ENCODE measurements around the gene CST11. TPM values are rescaled to one million over a fixed set of nuclear protein-coding genes. Genes with fewer than 3 reads are reported as not detected.

Gene CST11
- total RNA-seq, 1 donor from 2014 or later: not detected

DNA sequence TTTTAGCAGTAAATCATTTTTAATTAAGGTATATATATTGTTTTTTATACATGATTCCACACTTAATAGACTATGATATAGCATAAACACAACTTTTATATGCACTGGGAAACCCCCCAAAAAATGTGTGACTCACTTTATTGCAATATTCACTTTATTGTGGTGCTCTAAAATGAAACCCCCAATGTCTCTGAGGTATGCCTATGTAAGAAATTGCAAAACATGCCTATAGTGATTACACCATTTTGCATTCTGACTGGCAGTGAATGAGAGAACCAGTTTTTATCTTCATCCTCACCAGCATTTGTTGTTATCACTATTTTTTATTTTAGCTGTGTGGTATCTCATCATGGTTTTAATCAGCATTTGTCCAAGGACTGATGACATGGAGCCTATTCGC lies 8.5 kb upstream of the CST11 start:
- H3K36me3 Mint-ChIP-seq (ENCODE audit: low read depth, unreplicated experiment): no peaks in the 10 kb centered on the region
- H3K4me1 Mint-ChIP-seq (ENCODE audit: unreplicated experiment): no peaks in the 10 kb centered on the region
- H3K27ac Mint-ChIP-seq (ENCODE audit: unreplicated experiment): no peak overlapping the region

DNA sequence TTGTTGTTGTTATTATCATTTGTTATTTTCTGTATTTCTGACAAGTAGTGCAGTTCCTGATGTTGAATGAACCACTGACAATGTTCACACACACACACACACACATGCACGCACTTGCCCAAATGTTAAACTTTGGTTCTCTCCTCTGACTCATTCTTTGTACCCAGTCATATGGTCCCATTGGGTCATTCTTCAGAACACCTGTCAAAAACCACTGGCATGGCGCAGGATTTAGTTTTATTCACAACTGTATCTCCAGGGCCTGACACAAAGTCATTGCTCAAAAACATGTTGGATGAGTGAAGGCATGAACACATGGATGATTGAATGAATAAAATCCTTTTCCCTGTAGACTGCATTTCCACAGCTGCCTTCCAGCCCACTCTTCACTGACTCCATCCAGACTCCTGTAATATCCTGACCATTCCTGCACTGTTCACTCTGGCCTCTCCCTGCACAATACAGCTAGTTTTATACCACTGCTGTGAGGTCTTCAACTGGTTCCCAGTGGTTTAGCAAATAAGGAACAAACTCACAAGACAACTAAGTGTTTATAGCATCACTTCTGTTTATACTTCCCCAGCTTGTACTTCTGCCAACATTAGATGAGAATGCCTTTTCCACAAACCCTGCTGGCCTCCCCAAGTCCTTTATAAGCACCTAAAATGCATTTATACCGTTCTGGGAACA lies 6.9 kb upstream of the CST11 start:
- no peak for DNase-seq (ENCODE audit: low spot score)
- H3K4me1 Mint-ChIP-seq (ENCODE audit: unreplicated experiment): no peaks in the 10 kb centered on the region
- TF ChIP-seq, protein P1, sequence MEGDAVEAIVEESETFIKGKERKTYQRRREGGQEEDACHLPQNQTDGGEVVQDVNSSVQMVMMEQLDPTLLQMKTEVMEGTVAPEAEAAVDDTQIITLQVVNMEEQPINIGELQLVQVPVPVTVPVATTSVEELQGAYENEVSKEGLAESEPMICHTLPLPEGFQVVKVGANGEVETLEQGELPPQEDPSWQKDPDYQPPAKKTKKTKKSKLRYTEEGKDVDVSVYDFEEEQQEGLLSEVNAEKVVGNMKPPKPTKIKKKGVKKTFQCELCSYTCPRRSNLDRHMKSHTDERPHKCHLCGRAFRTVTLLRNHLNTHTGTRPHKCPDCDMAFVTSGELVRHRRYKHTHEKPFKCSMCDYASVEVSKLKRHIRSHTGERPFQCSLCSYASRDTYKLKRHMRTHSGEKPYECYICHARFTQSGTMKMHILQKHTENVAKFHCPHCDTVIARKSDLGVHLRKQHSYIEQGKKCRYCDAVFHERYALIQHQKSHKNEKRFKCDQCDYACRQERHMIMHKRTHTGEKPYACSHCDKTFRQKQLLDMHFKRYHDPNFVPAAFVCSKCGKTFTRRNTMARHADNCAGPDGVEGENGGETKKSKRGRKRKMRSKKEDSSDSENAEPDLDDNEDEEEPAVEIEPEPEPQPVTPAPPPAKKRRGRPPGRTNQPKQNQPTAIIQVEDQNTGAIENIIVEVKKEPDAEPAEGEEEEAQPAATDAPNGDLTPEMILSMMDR (IDR thresholded peaks at IDR 0.05; ENCODE audit: unreplicated experiment): no peak
- H3K4me3 Mint-ChIP-seq (ENCODE audit: unreplicated experiment): no peak overlapping the region
- H3K36me3 Mint-ChIP-seq (ENCODE audit: low read depth, unreplicated experiment): no peaks in the 10 kb centered on the region
- no peak overlapping the region for H3K27ac Mint-ChIP-seq (ENCODE audit: unreplicated experiment)
- H3K27me3 Mint-ChIP-seq (ENCODE audit: unreplicated experiment): no peaks in the 10 kb centered on the region
- peaks cover 5% of the 10 kb centered on the region for H3K9me3 Mint-ChIP-seq (ENCODE audit: unreplicated experiment)

More for the DNA sequence above, 8.5 kb upstream of the CST11 start:
- H3K27me3 Mint-ChIP-seq (ENCODE audit: unreplicated experiment): peaks cover 3% of the 10 kb centered on the region
- TF ChIP-seq, protein P1 (IDR thresholded peaks at IDR 0.05; ENCODE audit: unreplicated experiment): no peak
- H3K4me3 Mint-ChIP-seq (ENCODE audit: unreplicated experiment): no peak overlapping the region
- peaks cover 5% of the 10 kb centered on the region for H3K9me3 Mint-ChIP-seq (ENCODE audit: unreplicated experiment)
- no peak for DNase-seq (ENCODE audit: low spot score)

DNA sequence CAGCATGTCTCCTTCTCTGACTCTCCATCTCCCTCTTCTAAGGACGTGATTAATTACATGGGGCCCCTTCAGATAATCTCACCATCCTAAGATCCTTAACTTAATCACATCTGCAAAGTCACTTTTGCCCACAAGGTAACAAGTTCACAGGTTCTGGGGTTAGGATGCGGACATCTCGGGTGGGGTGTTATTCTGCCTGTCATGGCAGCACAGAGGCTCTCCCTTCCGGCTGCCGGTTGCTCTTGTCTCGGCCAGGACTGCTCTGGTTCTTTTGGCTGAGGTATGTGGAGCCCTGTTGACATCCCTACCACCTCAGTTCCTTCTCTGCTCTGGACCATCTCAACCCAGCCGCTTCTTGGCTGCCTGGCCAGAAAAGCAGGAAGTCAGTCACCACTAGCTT lies 4.2 kb upstream of the CST11 start:
- Mint-ChIP-seq H3K36me3 (ENCODE audit: low read depth, unreplicated experiment) (no peaks in the 10 kb centered on the region), H3K4me3 (ENCODE audit: unreplicated experiment) (no peak overlapping the region), H3K9me3 (ENCODE audit: unreplicated experiment) (no peaks in the 10 kb centered on the region), H3K4me1 (ENCODE audit: unreplicated experiment) (no peaks in the 10 kb centered on the region), H3K27me3 (ENCODE audit: unreplicated experiment) (no peaks in the 10 kb centered on the region), H3K27ac (ENCODE audit: unreplicated experiment) (no peak overlapping the region)
- no peak for DNase-seq (ENCODE audit: low spot score)
- TF ChIP-seq, protein P1 (IDR thresholded peaks at IDR 0.05; ENCODE audit: unreplicated experiment): no peak

DNA sequence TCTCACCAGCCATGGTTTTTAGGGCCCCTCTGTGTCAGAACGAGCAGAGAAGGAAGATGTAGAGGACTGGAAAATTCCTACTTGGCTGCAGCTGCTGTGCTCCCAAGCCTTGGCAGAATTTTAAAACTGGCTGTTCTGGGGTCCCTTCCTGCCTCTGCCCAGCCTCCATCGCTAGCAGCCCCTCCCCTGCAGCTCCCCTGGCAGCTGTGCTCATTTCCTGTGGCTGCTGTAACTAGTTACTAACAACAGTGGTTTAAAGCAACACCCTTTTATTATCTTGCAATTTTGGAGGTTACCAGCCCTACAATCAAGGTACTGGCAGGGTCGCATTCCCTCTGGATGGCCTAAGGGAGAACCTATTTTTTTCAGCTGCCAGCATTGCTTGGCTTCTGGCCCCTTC lies 3.7 kb upstream of the CST11 start:
- Mint-ChIP-seq H3K27ac (ENCODE audit: unreplicated experiment) (no peak overlapping the region), H3K27me3 (ENCODE audit: unreplicated experiment) (no peaks in the 10 kb centered on the region), H3K4me3 (ENCODE audit: unreplicated experiment) (no peak overlapping the region), H3K4me1 (ENCODE audit: unreplicated experiment) (no peaks in the 10 kb centered on the region), H3K36me3 (ENCODE audit: low read depth, unreplicated experiment) (no peaks in the 10 kb centered on the region), H3K9me3 (ENCODE audit: unreplicated experiment) (no peaks in the 10 kb centered on the region)
- TF ChIP-seq, protein P1 (IDR thresholded peaks at IDR 0.05; ENCODE audit: unreplicated experiment): no peak
- DNase-seq (ENCODE audit: low spot score): no peak

DNA sequence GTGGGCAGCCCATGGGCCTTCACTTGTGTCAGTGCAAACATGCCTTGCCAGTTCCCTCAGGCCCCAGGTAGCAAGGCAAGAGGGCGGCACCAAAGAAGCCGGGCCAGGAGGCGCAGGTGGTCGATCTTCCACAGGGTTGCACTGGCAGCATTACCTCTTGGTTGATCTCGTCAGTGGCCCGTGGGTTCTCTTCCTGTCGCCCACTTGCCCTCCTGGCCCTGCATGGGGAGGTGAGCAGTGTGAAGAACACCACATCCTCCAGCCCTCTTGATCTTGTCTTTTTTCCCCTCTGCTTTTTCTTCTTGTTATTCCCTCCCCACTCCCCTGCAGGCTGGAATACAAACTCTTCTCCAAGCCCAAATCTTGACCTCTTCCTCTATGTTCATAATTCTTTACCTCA lies 3.0 kb upstream of the CST11 start:
- Mint-ChIP-seq H3K27me3 (ENCODE audit: unreplicated experiment) (no peaks in the 10 kb centered on the region), H3K4me1 (ENCODE audit: unreplicated experiment) (no peaks in the 10 kb centered on the region), H3K4me3 (ENCODE audit: unreplicated experiment) (no peak overlapping the region), H3K36me3 (ENCODE audit: low read depth, unreplicated experiment) (no peaks in the 10 kb centered on the region), H3K27ac (ENCODE audit: unreplicated experiment) (no peak overlapping the region), H3K9me3 (ENCODE audit: unreplicated experiment) (no peaks in the 10 kb centered on the region)
- no peak for DNase-seq (ENCODE audit: low spot score)
- TF ChIP-seq, protein P1 (IDR thresholded peaks at IDR 0.05; ENCODE audit: unreplicated experiment): no peak

Measured in endothelial cell (in vitro differentiated cells).